Measurements from ENCODE around the gene RC3H2. TPM values are rescaled to one million over a fixed set of nuclear protein-coding genes. Genes with fewer than 3 reads are reported as not detected.

Gene RC3H2
- total and polyA plus RNA-seq, 2 of the 13 experiments (the other 11 are each of a cell fraction or from before 2014, with no cell fraction given), result 21.0 to 36.4 TPM

- no peak for TF ChIP-seq MBNL3 (CRISPR knock-in tag; conservative IDR thresholded peaks at IDR 0.05)
- TF ChIP-seq GPBP1L1 (CRISPR knock-in tag; IDR thresholded peaks at IDR 0.05), result no peak
- TF ChIP-seq TRAFD1 (CRISPR knock-in tag; IDR thresholded peaks at IDR 0.05; ENCODE audit: borderline replicate concordance), result no peak; the same call in 1 of the 2 replicates
- no peak for TF ChIP-seq ATF5 (CRISPR knock-in tag; IDR thresholded peaks at IDR 0.05; ENCODE audit: low read depth)
- no peak for TF ChIP-seq TSC22D2 (CRISPR knock-in tag; IDR thresholded peaks at IDR 0.05; ENCODE audit: borderline replicate concordance)
- no peak for TF ChIP-seq GFI1 (CRISPR knock-in tag; IDR thresholded peaks at IDR 0.05; ENCODE audit: borderline replicate concordance)
- TF ChIP-seq RBM39 (IDR thresholded peaks at IDR 0.05; ENCODE audit: low read depth, low read length, poor library complexity, severe bottlenecking), result no peak
- peak; percentile 94 for TF ChIP-seq USF2 (IDR thresholded peaks at IDR 0.05; ENCODE audit: low read depth, low read length)
- TF ChIP-seq USF2 (CRISPR knock-in tag; IDR thresholded peaks at IDR 0.05; ENCODE audit: borderline replicate concordance), result peak; percentile 95; the same call in 1 of the 2 replicates
- TF ChIP-seq ZFP62 (CRISPR knock-in tag; IDR thresholded peaks at IDR 0.05), result no peak
- TF ChIP-seq MIER3 (CRISPR knock-in tag; IDR thresholded peaks at IDR 0.05; ENCODE audit: borderline replicate concordance), result peak; percentile 66; the same call in 1 of the 2 replicates
- no peak for TF ChIP-seq CEBPZ (IDR thresholded peaks at IDR 0.05; ENCODE audit: low read length)
- TF ChIP-seq NFKBIZ (CRISPR knock-in tag; IDR thresholded peaks at IDR 0.05), result no peak; the same call in 1 of the 2 replicates
- no peak for TF ChIP-seq ZSCAN22 (CRISPR knock-in tag; IDR thresholded peaks at IDR 0.05)
- no peak; the same call in 1 of the 2 replicates for TF ChIP-seq STAG1 (CRISPR knock-in tag; IDR thresholded peaks at IDR 0.05)
- no peak for TF ChIP-seq ZNF879 (CRISPR knock-in tag; IDR thresholded peaks at IDR 0.05)
- TF ChIP-seq ZBTB21 (CRISPR knock-in tag; IDR thresholded peaks at IDR 0.05), result no peak
- no peak for TF ChIP-seq ZNF577 (CRISPR knock-in tag; IDR thresholded peaks at IDR 0.05; ENCODE audit: borderline replicate concordance, low read depth)
- TF ChIP-seq GPN1 (CRISPR knock-in tag; IDR thresholded peaks at IDR 0.05; ENCODE audit: borderline replicate concordance), result no peak
Observed at GRCh38 chr9:122904823-122905710, at the start of gene RC3H2 (continued).
